ENCODE measurements around the gene NOTCH2. TPM values are rescaled to one million over a fixed set of nuclear protein-coding genes. Genes with fewer than 3 reads are reported as not detected.

Gene NOTCH2
- total RNA-seq, 1 experiment from 2014 or later: 62.9 TPM

- no peak within 1 kb of the TSS for H2AFZ ChIP-seq (ENCODE audit: low read depth, low read length, poor library complexity, severe bottlenecking)
- DNase-seq (ENCODE audit: low read depth, low spot score) (no peak), ATAC-seq (no peak)
- TF ChIP-seq EZH2phosphoT487 (IDR thresholded peaks at IDR 0.05; ENCODE audit: borderline replicate concordance): no peak
- no peak for TF ChIP-seq CTCF (IDR thresholded peaks at IDR 0.05 in 2 of 3, conservative IDR thresholded peaks at IDR 0.05 in 1 of 3; ENCODE audit: borderline replicate concordance in 1 of 3, insufficient read depth in 1 of 3, low read depth in 2 of 3, low read length in 2 of 3)
- no peak for TF ChIP-seq POLR2AphosphoS5 (IDR thresholded peaks at IDR 0.05; ENCODE audit: low read depth, low read length)
- TF ChIP-seq ATF3 (IDR thresholded peaks at IDR 0.05): no peak
- H3K36me3 ChIP-seq (ENCODE audit: control insufficient read depth in 1 of 2, insufficient read depth in 2 of 2, low read length in 2 of 2): no peaks in the 10 kb centered on the region
- H3K79me2 ChIP-seq (ENCODE audit: insufficient read depth, low read length): no peaks in the 10 kb centered on the region
- intact Hi-C loops (cut with micrococcal nuclease): no loop called here
- CTCF ChIA-PET: no interaction called here
- H3K9me2 ChIP-seq (ENCODE audit: insufficient read depth): no peaks in the 10 kb centered on the region
- no peaks in the 10 kb centered on the region for H3K9me3 ChIP-seq (ENCODE audit: control insufficient read depth in 1 of 2, insufficient read depth in 1 of 2, low read depth in 1 of 2, low read length in 2 of 2)
- no peaks in the 10 kb centered on the region for H4K20me1 ChIP-seq (ENCODE audit: insufficient read depth)
- no peak within 1 kb of the TSS for H3K9ac ChIP-seq (ENCODE audit: low read length)
- RAD21 ChIA-PET (ENCODE audit: low non-redundant PET in 1 of 2, low total read pairs in 2 of 2, uncharacterized antibody in 2 of 2, unreplicated experiment in 2 of 2): no interaction called here
- POLR2A ChIA-PET: interaction anchor here (0.6 kb wide), 1 partner anchor 79 kb away, joined by 3 read pairs; no protein-coding TSS in a partner anchor
- H3K27me3 ChIP-seq (ENCODE audit: insufficient read depth, low read length): 0 out of 2 replicates have a peak, but pooled peaks cover 5% of the 10 kb centered on the region
- H3K4me2 ChIP-seq (ENCODE audit: low read length): no peak within 1 kb of the TSS
- H3K27ac ChIP-seq (ENCODE audit: low read depth, low read length): no peak within 1 kb of the TSS
- no peak within 1 kb of the TSS for H3K4me3 ChIP-seq (replicated peaks in 1 of 2; ENCODE audit: low read depth in 1 of 2, low read length in 2 of 2)
- no TSS peak for BruUV-seq (replicated peaks)
- H3K4me1 ChIP-seq (ENCODE audit: control insufficient read depth in 1 of 2, insufficient read depth in 2 of 2, low read length in 2 of 2): no peaks in the 10 kb centered on the region
Observed at GRCh38 chr1:119896303-119896702, 173.2 kb downstream of the NOTCH2 start, which contains the start of gene ADAM30. ADAM30 (minus strand) TSS chr1:119896515; CDS start chr1:119896336, 179 bp downstream.

- 0 out of 2 replicates have a peak, but pooled peaks cover 5% of the 10 kb centered on the region for H3K27me3 ChIP-seq (ENCODE audit: insufficient read depth, low read length)
- DNase-seq (ENCODE audit: low read depth, low spot score) (no peak), ATAC-seq (no peak)
- no peak overlapping the region for H3K27ac ChIP-seq (ENCODE audit: low read depth, low read length)
- CTCF ChIA-PET: no interaction called here
- POLR2A ChIA-PET: no interaction called here
- no peaks in the 10 kb centered on the region for H3K79me2 ChIP-seq (ENCODE audit: insufficient read depth, low read length)
- H2AFZ ChIP-seq (ENCODE audit: low read depth, low read length, poor library complexity, severe bottlenecking): no peak overlapping the region
- H3K9me2 ChIP-seq (ENCODE audit: insufficient read depth): no peaks in the 10 kb centered on the region
- H3K4me2 ChIP-seq (ENCODE audit: low read length): no peak overlapping the region
- no peak for TF ChIP-seq REST (IDR thresholded peaks at IDR 0.05; ENCODE audit: low read depth)
- no peak for TF ChIP-seq MAX (IDR thresholded peaks at IDR 0.05)
- no peak for TF ChIP-seq POLR2AphosphoS5 (IDR thresholded peaks at IDR 0.05; ENCODE audit: low read depth, low read length)
- no peak for TF ChIP-seq ZFX (IDR thresholded peaks at IDR 0.05)
- TF ChIP-seq EGR1 (IDR thresholded peaks at IDR 0.05; ENCODE audit: low read depth): no peak
- TF ChIP-seq SIN3A (IDR thresholded peaks at IDR 0.05; ENCODE audit: low read depth): no peak
- no peaks in the 10 kb centered on the region for H3K4me1 ChIP-seq (ENCODE audit: control insufficient read depth in 1 of 2, insufficient read depth in 2 of 2, low read length in 2 of 2)
- H4K20me1 ChIP-seq (ENCODE audit: insufficient read depth): no peaks in the 10 kb centered on the region
- intact Hi-C loops (cut with micrococcal nuclease): no loop called here
- H3K4me3 ChIP-seq (replicated peaks in 1 of 2; ENCODE audit: low read depth in 1 of 2, low read length in 2 of 2): no peak overlapping the region
- BruUV-seq (replicated peaks): no TSS peak
- H3K9ac ChIP-seq (ENCODE audit: low read length): no peak overlapping the region
- RAD21 ChIA-PET (ENCODE audit: low non-redundant PET in 1 of 2, low total read pairs in 2 of 2, uncharacterized antibody in 2 of 2, unreplicated experiment in 2 of 2): no interaction called here
- H3K9me3 ChIP-seq (ENCODE audit: control insufficient read depth in 1 of 2, insufficient read depth in 1 of 2, low read depth in 1 of 2, low read length in 2 of 2): no peaks in the 10 kb centered on the region
- H3K36me3 ChIP-seq (ENCODE audit: control insufficient read depth in 1 of 2, insufficient read depth in 2 of 2, low read length in 2 of 2): no peaks in the 10 kb centered on the region
Observed at GRCh38 chr1:119895102-119895501, 174.4 kb downstream of the NOTCH2 start.

Data from HCT116 (cell line).